Measurements from ENCODE around the gene LGMN. TPM values are rescaled to one million over a fixed set of nuclear protein-coding genes. Genes with fewer than 3 reads are reported as not detected.

Gene LGMN
- total RNA-seq, 6 experiments from 2014 or later = 37.0 to 57.3 (median 43.3) TPM

DNA sequence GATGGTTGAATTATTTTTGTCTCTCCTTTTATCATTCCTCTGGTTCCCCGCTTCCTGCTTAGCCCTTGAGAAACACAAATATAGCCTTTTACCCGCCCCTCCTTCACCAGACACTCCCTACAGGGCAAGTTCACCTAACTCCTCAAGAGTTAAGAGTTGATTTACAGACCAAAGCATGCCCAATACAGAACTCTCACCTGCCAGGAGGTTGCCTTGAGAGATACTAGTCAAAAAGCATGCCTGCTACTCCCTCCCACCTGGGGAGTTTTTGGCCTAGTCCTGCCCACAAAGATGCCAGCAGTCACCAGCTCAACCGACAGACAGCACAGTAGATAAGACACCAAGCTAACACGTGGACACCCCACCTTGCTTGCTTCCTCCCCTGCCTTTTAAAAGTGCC is 11.2 kb downstream of the LGMN start:
- Mint-ChIP-seq H3K4me3 (no peak overlapping the region), H3K9me3 (no peaks in the 10 kb centered on the region), H3K27me3 (ENCODE audit: insufficient read depth) (no peaks in the 10 kb centered on the region; the same call in none of the 2 replicates), H3K27ac (no peak overlapping the region), H3K4me1 (ENCODE audit: low read depth) (peaks cover 11% of the 10 kb centered on the region), H3K36me3 (ENCODE audit: low read depth) (peaks cover 5% of the 10 kb centered on the region)
- DNase-seq = no peak
- TF ChIP-seq, protein P1, sequence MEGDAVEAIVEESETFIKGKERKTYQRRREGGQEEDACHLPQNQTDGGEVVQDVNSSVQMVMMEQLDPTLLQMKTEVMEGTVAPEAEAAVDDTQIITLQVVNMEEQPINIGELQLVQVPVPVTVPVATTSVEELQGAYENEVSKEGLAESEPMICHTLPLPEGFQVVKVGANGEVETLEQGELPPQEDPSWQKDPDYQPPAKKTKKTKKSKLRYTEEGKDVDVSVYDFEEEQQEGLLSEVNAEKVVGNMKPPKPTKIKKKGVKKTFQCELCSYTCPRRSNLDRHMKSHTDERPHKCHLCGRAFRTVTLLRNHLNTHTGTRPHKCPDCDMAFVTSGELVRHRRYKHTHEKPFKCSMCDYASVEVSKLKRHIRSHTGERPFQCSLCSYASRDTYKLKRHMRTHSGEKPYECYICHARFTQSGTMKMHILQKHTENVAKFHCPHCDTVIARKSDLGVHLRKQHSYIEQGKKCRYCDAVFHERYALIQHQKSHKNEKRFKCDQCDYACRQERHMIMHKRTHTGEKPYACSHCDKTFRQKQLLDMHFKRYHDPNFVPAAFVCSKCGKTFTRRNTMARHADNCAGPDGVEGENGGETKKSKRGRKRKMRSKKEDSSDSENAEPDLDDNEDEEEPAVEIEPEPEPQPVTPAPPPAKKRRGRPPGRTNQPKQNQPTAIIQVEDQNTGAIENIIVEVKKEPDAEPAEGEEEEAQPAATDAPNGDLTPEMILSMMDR (IDR thresholded peaks at IDR 0.05) = no peak

DNA sequence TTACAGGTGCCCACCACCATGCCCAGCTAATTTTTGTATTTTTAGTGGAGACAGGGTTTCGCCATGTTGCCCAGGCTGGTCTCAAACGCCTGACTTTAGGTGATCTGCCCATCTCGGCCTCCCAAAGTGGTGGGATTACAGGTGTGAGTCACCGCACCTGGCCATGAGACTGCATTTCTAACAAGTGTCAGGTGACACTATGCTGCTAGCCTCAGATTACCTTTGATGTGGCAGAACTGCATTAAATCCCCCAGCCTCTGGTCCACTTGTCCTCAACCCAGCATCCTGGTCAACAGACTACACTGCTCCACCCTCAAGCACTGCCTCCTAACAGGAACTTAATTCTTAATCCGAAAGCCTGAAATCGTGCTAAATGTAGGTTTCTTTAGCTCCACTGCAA is 13.1 kb downstream of the LGMN start:
- Mint-ChIP-seq H3K27ac (no peak overlapping the region), H3K27me3 (ENCODE audit: insufficient read depth) (no peaks in the 10 kb centered on the region; the same call in 1 of the 2 replicates), H3K9me3 (no peaks in the 10 kb centered on the region), H3K36me3 (ENCODE audit: low read depth) (peaks cover 19% of the 10 kb centered on the region), H3K4me1 (ENCODE audit: low read depth) (peaks cover 11% of the 10 kb centered on the region), H3K4me3 (no peak overlapping the region)
- DNase-seq = no peak
- TF ChIP-seq, protein P1 (IDR thresholded peaks at IDR 0.05) = no peak

DNA sequence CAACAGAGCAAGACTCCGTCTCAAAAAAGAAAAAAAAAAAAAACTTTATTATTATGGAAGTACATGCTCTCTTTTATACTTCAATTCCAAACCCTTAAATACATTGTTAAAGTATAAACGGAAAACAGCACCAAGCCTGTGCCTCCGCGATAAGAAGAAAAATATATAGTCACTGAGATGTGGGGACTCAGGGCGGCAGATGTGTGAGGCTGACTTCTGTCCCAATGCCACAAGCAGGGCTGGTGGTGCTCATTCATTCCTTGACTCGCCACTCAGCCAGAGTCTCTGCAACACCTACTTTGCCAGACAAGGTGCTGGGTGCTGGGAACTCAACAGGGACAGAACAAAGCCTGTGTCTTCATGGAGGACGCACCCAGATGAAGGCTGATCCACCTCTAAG is 13.8 kb downstream of the LGMN start:
- Mint-ChIP-seq H3K27me3 (ENCODE audit: insufficient read depth) (no peaks in the 10 kb centered on the region; the same call in 1 of the 2 replicates), H3K27ac (no peak overlapping the region), H3K9me3 (no peaks in the 10 kb centered on the region), H3K4me1 (ENCODE audit: low read depth) (peaks cover 18% of the 10 kb centered on the region), H3K4me3 (no peak overlapping the region), H3K36me3 (ENCODE audit: low read depth) (peaks cover 19% of the 10 kb centered on the region)
- TF ChIP-seq, protein P1 (IDR thresholded peaks at IDR 0.05) = no peak
- no peak for DNase-seq

DNA sequence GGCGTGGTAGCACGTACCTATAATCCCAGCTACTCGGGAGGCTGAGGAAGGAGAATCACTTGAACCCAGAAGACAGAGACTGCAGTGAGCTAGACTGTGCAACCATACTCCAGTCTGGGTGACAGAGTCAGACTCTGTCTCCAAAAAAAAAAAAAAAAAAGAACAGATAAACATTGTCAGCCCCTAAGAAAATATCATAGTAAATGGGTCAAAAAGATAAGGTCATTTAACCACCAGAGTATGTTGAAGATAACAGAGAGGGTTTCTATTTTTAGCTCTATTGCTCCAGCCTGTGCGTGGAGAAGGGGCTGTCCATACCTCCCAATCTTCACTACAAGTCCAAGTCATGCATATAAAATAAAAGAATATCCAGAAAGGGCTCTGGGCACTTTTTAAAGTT is 15.4 kb downstream of the LGMN start:
- peaks cover 22% of the 10 kb centered on the region for H3K4me1 Mint-ChIP-seq (ENCODE audit: low read depth)
- no peak for DNase-seq
- no peaks in the 10 kb centered on the region; the same call in 1 of the 2 replicates for H3K27me3 Mint-ChIP-seq (ENCODE audit: insufficient read depth)
- TF ChIP-seq, protein P1 (IDR thresholded peaks at IDR 0.05) = no peak
- H3K36me3 Mint-ChIP-seq (ENCODE audit: low read depth) = peaks cover 19% of the 10 kb centered on the region
- no peaks in the 10 kb centered on the region for H3K9me3 Mint-ChIP-seq
- no peak overlapping the region for H3K4me3 Mint-ChIP-seq
- no peak overlapping the region for H3K27ac Mint-ChIP-seq

DNA sequence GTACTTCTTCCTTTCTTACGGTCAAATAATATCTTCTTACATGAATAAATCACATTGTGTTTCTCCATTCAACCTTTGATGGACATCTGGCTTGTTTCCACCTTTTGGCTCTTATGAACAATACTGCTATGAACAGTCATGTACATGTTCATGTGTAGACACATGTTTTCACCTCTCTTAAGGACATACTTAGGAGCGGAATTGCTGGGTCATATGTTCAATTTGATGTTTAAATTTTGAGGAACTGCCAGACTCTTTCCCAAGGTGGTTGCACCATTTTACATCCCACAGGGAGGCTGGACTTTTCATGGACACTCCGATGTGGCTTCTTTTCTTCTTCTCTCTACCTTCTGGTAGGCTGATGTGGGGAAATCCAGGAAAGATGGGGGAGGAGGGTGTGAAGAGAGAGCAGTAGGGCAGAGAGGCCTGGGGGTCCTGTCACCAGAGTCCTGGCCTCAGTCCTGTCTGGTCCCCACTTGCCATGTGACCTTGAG is 16.8 kb downstream of the LGMN start:
- Mint-ChIP-seq H3K27ac (no peak overlapping the region), H3K36me3 (ENCODE audit: low read depth) (peaks cover 23% of the 10 kb centered on the region), H3K27me3 (ENCODE audit: insufficient read depth) (peaks cover 4% of the 10 kb centered on the region; the same call in 1 of the 2 replicates), H3K4me1 (ENCODE audit: low read depth) (peaks cover 14% of the 10 kb centered on the region), H3K4me3 (no peak overlapping the region), H3K9me3 (no peaks in the 10 kb centered on the region)
- DNase-seq = no peak
- TF ChIP-seq, protein P1 (IDR thresholded peaks at IDR 0.05) = no peak

Measured in HFFc6 (cell line).